PC-9 (cell line): ENCODE results near the gene DHTKD1.

Experiments used
- EZH2 ChIP-seq: fragments of 200-600 bp; sonication (generic); IDR thresholded peaks from 2 replicates; pipeline ENCODE4 v1.8.0; 2017; ENCODE audit warnings: antibody characterized with exemption, low read depth
- TF ChIP-seq, protein P1 (sequence below): fragments of 200-600 bp; sonication (generic); conservative IDR thresholded peaks from 2 replicates; pipeline ENCODE4 v1.6.1; 2017; ENCODE audit warnings: mixed run types, antibody characterized with exemption, mild to moderate bottlenecking, moderate library complexity

DNA sequence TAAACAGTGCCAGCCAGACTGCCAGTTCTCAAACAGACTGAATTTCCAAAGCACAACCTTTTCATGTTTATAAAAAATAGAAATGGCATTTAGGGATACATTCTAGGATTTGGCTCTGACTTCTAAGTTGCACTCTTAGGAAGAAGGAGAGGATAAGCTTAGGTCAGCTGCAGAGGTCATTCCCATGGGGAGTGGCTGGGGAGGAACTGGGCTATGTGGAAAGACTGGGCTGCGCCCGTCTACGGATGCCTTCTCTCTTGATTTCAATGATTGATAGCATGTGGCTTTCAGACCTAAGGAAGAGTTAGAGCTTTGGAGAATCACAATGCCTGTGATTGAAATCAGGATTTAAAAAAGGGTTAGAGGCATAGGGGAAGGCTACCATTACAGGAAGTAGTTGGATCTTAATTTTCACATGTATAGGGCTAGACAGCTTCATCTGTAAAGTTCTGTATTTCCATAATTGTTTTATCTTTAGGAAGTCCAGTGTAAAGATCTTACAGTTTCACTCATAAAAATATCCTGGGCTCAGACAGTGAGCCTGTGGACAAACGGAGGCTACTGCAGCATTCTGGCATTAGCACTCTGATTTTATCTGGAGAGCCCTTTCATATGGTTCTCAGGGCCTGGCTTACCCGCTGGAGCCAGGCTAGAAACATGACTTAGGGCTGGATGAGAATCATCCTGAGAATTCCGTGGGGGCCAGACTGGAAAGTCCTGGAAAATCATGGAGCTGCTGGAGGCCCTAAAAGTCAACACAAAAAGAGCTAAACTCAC is 97.4 kb downstream of the DHTKD1 start:
- TF ChIP-seq, protein P1, sequence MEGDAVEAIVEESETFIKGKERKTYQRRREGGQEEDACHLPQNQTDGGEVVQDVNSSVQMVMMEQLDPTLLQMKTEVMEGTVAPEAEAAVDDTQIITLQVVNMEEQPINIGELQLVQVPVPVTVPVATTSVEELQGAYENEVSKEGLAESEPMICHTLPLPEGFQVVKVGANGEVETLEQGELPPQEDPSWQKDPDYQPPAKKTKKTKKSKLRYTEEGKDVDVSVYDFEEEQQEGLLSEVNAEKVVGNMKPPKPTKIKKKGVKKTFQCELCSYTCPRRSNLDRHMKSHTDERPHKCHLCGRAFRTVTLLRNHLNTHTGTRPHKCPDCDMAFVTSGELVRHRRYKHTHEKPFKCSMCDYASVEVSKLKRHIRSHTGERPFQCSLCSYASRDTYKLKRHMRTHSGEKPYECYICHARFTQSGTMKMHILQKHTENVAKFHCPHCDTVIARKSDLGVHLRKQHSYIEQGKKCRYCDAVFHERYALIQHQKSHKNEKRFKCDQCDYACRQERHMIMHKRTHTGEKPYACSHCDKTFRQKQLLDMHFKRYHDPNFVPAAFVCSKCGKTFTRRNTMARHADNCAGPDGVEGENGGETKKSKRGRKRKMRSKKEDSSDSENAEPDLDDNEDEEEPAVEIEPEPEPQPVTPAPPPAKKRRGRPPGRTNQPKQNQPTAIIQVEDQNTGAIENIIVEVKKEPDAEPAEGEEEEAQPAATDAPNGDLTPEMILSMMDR, result no peak
- no peak for TF ChIP-seq EZH2
